NOMO-1 treated with DMSO at 0.1 percent for 48 hours (cell line): Measurements from ENCODE around the gene SPAG8.
A peak's percentile ranks its signal among the peaks of the same experiment; 100 is the strongest.

ENCODE experiments used
- DNase-seq: peaks from one replicate; lab custom pipeline; 2025; ENCODE audit not compliant: unreplicated experiment; lab: John Stamatoyannopoulos, UW

SPAG8 gene

DNA sequence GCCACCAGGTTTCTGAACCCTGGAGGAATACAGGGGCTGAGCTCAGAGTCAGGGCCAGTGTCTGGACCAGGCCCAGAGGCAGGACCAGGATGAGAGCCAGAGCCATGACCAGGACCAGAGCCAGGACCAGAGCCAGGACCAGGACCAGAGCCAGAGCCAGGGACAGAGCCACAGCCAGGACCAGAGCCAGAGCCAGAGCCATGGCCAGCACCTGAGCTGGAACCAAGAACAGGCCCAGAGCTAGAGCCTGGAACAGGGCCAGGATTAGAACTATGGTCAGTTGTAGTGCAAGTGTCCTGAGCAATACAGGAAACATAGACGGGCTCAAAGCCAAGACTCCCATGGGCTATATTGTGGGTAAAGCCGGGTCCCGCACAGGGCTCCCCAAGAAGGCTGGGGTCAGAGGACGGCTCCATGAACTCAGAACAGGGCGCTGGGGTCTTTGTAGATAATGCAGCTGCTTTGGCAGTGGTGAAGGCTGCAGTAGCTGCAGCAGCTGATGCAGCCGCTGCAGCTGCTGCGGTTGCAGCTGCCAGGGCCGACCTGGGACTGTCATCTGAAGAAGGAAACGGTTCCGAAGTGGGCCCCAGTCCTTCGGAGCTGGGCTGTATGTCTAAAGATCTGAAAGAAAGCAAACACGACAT lies 559 bp downstream of the SPAG8 start:
- no peak for DNase-seq

DNA sequence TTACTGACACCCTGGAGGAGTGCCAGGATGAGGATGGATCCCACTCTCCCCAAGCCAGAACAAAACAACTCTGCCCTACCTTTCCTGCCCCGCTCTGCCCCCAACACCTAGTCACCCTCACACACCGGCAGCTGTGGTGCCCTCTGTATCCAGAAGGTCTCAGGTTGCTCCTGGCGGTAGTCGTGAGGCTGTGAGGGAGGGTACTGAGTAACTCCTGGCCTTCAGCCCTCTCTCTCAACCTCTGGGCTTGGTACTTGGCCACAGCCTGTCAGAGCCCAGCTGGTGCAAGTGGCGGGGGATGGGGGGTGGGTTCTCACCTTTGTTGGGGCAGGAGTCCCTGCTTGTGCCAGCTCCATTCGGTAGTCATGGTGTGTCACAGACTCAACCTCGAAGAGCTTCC lies 1.9 kb downstream of the SPAG8 start:
- DNase-seq = no peak

DNA sequence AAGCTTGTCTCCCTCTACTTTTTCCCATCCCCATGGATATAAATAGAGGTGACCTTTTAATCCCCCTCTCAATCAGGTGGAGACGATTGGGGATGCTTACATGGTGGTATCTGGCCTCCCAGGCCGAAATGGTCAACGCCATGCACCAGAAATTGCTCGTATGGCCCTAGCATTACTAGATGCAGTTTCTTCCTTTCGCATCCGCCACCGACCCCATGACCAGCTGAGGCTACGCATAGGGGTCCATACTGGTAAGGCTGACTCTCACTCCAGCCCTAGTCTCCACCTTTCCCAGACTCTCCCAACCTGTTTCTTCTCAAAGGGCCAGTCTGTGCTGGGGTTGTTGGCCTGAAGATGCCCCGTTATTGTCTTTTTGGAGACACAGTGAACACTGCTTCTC lies 3.6 kb downstream of the SPAG8 start:
- no peak for DNase-seq

DNA sequence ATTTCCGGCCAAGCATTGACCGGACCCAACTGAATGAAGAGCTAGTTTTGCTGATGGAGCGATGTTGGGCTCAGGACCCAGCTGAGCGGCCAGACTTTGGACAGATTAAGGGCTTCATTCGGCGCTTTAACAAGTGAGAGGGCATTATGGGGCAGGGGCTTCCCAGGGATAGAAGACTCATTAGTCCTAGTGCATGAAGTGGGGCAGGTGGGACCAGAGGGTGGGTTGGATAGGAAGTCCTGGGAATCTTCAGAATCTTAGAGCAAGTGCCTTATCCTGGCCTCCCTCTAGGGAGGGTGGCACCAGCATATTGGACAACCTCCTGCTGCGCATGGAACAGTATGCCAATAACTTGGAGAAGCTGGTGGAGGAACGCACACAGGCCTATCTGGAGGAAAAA lies 6.0 kb downstream of the SPAG8 start:
- DNase-seq = no peak

DNA sequence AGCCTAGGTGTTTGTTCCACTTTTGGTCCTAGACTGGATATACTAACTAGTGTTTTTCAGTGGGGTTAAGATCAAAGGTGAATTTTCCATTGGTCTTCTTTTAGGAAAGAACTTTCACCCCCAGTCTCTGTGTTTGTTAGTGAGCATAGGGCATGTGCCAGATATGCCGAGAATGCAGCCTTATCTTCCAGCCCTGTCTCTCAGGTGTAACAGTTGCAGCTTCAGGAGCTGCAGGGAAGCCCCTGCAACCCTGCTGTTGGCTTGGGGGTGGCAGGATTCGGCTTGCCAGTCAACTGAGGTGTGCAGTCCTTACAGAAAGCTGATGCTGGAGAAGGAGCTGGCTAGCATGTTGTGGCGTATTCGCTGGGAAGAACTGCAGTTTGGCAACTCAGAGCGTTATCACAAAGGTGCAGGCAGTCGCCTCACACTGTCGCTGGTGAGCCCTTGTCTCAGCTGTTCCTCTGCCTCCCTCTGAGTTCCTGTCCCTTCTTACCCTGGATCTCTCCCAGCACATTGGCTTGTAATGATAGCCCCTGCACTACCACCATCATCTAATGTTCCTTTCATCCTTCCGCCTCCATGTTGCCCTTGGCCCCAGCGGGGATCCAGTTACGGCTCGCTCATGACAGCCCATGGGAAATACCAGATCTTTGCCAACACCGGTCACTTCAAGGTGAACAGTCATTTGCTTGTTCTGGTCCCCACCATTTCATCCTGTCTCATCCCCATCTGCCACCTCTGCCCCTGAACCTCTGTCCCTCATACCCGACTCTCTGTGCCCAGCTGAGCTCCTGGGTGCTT lies 10.5 kb downstream of the SPAG8 start:
- no peak for DNase-seq

DNA sequence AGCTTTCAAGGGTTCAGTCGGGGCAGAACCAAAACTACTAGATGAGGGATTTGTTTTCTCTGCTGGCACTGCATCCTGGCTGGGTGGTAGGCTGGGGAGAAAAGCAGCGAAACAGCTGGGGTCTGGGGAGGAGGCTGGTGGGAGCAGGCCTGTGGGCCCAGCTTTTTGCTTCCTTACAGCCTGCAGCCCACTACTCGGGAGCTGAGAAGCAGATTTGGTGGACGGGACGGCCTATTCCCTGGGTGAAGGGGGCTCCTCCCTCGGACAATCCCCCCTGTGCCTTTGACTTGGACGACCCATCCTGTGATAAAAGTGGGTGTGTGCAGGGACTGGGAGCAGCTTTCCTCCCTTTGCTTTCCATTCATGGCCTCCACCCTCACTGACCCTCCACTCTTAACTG lies 11.5 kb downstream of the SPAG8 start:
- DNase-seq = no peak

DNA sequence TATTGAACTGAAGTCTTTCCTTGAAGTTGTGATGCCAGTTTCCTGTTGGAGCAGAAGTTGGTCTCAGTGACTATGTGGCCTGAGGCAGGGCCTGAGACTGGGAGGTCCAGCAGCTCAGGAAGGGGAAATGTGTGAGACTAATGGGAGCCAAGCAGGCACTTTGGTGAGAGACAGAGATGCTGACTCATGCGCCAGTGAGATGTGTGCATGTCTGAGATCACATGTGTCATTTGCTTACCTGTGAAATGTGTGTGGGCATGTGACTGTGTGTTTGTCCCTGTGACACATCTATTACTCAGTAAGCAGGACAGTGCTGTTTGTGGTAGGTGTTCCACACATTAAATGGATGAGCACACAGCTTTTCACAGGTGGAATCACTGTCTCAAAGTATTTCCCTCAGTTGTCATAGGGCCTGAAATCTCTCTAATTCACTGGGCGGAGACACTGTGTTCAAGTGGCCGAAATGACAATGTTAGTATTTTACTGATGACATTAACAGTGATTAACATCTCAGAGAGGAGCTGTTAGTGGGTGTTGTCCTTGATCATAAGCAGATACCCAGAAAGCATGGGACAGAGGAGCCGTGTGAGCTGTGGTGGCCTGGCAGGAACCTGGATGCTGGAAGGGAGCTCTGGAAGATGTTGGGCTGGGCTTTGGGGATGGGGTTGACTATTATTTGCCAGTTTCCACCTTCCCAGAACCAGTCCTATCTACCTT lies 13.2 kb downstream of the SPAG8 start:
- DNase-seq = no peak

DNA sequence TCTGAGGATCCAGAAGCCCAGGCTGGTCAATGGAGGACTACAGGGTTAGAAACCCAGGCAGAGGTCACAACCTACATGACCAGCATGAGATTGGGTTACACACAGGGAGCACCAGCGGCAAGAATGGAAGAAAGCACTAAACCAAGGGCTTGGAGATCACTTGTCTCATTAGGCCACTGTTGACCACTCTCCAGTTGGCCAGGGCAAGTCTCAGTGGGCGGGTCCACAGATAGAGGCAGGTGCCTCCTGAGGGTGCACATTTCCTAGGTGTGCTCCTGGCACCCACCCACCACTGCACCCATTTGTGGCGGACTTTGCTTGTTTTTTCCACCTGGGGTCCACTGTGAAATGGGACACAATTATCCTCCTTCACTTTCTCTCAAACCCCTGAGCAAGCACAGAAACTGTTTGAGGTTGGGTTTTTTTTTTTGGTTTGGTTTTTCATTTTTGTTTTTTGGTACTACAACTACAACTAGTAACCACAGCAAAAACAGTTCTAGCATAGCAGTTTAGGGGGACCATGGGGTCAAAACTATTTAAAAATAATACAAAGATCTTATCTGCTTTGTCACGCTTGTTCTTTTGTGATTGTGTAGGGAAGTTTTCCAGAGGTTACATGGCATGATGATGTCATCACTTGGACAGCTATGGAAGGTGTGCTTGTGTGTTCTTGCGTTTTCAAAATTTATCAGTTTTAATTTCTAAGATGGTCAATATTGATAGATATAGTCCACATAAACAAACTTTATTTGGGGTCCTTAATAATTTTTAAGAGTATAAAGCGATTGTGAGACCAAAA lies 14.6 kb downstream of the SPAG8 start:
- DNase-seq = no peak

DNA sequence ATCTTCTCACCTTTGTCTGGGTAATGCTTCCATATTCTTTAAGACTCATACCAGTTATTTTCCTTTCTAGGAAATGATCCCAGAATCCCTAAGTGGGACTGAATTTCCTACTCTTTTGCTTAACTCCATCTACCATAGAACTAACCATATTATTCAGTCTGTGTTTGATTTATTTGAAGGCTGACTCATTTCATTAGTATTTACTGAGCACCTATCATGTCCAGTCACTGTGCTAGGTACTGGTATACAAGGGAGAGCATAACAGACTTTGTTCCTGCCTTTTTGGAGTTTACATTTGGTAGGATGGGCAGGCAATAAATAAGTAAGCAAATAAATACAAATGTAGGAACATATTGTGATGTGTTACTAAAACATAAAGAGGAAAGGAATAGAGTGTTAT lies 16.4 kb downstream of the SPAG8 start:
- no peak for DNase-seq

DNA sequence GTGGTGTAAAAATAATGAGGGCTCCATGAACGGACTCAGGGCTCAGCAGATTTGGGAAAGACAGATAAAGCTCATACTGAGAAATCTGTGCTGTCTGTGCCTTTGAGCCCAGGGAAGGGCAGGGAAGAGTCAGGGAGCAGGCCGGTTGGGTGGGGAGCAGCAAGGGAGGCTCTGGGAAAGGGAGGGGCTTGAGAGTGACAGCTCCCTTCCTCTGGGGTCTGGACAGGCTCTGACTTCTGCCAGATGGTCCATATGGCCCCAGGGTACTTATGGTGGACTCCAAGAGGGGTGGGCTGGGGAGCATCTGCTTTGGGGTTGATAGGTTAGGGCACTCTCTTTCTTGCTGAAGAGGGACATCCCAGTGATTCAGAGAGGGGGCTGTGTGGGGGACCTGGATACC lies 18.6 kb downstream of the SPAG8 start:
- DNase-seq = no peak

DNA sequence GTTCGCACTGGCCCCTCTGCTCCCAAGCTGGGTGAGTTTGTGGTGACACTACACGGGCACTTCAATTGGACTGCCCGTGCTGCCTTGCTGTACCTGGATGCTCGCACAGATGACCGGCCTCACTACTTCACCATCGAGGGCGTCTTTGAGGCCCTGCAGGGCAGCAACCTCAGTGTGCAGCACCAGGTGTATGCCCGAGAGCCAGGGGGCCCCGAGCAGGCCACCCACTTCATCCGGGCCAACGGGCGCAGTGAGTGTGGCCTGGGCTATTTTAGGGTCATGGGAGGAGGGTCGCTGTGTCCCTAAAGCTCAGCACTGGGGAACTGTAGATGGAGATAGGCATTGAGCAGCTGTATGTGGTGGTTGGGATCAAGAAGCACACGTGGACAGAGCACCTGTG lies 19.2 kb downstream of the SPAG8 start:
- no peak for DNase-seq

DNA sequence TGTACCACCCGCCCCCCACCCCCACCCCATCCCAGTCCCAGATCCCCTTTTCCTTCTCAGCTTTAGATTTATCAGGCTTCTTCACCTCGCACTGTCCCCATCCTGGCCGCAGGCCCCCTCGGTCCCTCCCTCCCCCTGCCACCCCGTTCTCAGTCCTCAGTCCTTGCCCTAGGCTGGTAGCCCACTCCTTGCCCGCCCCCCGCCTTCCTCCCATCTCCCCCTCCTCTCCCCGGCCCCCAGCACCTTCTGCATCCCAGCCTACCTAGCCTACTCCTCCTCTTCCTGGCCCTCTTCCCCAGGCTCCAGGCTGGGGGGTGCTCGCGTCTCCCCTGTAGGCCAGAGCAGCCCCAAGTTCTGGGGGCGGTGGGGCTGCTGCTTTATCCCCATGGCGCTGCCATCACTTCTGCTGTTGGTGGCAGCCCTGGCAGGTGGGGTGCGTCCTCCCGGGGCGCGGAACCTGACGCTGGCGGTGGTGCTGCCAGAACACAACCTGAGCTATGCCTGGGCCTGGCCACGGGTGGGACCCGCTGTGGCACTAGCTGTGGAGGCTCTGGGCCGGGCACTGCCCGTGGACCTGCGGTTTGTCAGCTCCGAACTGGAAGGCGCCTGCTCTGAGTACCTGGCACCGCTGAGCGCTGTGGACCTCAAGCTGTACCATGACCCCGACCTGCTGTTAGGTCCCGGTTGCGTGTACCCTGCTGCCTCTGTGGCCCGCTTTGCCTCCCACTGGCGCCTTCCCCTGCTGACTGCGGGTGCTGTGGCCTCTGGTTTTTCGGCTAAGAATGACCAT lies 19.8 kb downstream of the SPAG8 start:
- DNase-seq = no peak

DNA sequence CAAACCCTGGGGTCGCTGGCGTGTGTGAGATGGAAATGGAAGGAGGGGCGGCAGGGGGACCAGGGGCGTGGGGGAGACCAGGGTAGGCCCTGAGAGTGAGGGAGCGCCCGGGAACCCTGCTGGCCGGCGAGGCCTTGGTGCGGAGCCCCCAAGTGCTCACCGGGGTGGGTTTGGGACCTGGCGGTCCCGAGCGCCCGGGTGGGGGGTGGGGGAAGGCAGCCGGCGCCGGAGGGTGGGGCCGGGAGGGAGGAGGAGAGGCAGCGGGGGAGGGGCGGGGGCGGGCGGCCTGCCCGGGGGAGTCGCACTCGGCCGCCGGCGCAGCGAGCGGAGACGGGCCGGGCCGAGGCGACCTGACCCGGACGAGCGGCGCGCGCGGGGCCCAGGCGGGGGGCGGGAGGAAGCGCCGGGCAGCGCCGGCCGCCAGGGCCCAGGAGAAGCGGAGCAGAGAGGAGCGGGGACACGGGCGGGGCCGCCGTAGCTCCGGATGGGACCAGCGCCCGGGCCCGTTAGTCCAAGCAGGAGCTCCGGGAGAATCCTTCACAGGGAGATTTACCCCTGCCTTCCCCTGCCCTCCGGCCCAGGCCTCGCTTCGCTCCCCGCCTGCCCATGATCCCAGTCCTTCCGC lies 20.7 kb downstream of the SPAG8 start, which contains the start of gene NPR2:
TSS of gene NPR2 (plus strand) at position 295 of the 625 bp plus-strand sequence. CDS start 818 bp downstream, outside the sequence.
- no peak for DNase-seq

DNA sequence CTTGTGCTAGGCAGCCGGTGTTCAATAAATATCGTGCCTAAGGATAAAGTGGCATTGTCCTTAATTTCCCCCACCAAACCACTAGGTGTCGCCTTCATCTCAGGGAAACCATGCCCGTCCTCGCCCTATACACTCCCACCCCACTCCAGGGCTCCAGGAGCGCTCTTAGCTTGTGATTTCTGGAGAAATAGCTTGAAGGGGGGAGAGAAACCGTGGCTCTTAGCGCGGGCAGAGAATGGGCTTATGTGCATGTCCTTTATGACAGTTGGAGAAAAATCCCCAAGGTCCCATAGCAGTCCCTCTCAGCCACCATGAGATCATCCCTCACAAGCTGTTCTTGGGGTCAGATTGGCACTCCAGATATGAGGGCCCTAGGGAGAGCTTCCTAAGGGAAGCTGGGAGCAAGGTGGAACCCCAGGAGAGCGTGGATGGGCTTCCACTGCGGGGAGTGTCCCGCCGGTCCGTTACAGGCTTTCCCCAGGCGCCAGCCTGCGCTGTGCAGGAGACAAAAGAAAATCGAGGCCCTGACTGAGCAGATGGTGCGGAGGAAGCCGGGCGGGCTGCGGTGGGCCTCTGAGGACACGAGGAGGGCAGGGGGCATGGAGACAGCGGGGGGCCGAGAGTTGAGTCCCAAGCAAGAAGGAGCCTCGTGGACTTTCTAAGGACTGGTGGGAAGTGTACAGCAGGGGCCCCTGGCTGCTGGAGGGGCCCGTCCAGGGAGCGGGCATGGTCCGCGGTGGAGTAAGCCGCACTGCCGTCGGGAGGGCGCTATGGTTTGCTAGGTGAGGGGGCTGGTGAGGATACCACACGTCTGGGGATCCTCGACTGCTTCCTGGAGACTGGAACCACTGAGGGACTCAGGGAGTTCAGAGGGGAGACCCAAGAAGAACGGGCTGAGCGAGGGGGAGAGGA lies 21.4 kb downstream of the SPAG8 start:
- peak; percentile 74 for DNase-seq

DNA sequence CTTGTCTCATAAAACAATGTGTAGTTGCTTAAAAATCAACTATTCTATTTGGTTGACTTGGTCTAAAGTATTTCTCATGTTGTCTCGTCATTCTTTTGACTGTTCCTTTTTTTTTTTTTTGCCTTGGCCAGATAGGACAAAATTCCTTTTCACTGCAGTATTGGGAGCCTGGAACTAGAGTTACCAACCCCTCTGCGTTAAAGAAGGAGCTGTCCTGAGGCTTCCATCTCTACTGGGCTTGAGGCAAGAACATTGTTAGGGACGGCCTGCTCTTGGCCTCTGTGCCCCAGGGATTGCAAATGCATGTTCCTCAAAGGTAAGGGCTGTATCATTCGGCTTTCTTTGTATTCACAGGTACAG lies 22.1 kb downstream of the SPAG8 start:
- DNase-seq = no peak

DNA sequence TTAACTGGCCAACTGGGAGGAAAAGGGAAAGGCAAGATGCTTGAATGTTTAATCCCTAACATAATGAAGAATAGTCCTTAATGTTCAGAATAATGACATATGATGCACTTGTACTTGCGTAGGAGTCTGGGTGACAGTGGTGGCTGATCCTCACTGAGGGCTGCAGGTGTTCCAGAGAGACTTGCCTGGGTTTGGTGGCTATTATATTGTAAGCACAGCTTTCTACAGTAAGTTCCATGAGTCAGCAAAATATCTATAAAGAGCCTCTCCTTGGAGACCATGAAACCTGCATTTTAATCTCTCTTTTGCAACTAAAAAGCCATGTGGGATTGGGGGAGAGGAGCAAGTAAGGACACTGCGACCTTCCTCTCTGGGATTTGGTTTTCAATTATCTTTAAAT lies 22.5 kb downstream of the SPAG8 start:
- no peak for DNase-seq

DNA sequence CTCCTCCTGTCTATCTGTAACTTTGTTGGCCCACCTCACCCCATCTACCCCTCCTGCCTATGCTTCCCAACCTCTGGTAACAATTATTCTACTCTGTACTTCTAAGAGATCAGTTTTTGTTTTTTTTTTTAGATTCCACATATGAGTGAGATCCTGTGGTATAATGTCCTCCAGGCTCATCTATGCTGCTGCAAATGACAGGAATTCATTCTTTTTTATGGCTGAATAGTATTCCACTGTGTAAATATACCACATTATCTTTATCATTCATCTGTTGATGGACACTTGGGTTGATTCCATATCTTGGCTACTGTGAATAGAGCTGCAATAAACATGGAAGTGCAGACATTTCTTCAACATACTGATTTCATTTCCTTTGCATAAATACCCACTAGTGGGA lies 28.6 kb downstream of the SPAG8 start:
- DNase-seq = no peak

DNA sequence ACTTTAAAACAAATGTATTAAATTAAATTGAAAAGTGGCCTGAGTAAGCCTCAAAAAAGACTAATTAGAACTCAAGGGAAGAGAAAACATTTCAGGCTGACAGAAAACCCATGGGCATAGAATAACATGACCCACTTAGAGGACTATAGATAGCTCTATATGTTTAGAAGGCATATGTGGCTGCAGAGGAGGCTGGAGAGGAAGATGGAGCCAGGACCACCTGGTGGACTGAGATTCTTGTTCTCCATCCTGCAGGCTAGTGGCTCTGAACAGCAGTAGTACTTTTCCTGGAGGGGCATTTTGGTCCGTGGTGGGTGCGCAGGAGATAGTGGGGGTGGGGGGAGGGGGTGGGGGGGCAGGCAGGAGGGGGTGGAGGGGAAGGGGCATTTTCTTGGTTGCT lies 31.0 kb downstream of the SPAG8 start:
- DNase-seq = no peak

DNA sequence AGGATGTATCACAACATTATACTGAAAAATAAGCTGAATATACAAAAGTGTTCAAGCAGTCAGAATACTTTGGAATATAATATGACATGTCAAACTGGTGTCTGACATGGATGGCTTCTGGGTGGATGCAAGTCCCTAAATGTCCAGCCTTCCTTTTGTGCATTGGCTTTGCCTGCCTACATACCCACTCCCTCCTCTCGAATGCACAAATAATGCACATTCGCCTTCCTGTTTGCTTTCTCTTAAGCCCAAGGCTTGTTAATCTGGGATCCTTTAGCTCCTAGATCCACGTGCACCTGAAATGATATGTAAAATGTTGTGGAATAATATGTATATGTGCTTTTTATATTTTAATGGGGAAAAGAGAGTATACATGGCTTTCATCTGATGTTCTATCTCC lies 33.6 kb downstream of the SPAG8 start:
- DNase-seq = no peak
